ENCODE measurements around the gene BMAL2.

Gene BMAL2, protein sequence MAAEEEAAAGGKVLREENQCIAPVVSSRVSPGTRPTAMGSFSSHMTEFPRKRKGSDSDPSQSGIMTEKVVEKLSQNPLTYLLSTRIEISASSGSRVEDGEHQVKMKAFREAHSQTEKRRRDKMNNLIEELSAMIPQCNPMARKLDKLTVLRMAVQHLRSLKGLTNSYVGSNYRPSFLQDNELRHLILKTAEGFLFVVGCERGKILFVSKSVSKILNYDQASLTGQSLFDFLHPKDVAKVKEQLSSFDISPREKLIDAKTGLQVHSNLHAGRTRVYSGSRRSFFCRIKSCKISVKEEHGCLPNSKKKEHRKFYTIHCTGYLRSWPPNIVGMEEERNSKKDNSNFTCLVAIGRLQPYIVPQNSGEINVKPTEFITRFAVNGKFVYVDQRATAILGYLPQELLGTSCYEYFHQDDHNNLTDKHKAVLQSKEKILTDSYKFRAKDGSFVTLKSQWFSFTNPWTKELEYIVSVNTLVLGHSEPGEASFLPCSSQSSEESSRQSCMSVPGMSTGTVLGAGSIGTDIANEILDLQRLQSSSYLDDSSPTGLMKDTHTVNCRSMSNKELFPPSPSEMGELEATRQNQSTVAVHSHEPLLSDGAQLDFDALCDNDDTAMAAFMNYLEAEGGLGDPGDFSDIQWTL

DNA sequence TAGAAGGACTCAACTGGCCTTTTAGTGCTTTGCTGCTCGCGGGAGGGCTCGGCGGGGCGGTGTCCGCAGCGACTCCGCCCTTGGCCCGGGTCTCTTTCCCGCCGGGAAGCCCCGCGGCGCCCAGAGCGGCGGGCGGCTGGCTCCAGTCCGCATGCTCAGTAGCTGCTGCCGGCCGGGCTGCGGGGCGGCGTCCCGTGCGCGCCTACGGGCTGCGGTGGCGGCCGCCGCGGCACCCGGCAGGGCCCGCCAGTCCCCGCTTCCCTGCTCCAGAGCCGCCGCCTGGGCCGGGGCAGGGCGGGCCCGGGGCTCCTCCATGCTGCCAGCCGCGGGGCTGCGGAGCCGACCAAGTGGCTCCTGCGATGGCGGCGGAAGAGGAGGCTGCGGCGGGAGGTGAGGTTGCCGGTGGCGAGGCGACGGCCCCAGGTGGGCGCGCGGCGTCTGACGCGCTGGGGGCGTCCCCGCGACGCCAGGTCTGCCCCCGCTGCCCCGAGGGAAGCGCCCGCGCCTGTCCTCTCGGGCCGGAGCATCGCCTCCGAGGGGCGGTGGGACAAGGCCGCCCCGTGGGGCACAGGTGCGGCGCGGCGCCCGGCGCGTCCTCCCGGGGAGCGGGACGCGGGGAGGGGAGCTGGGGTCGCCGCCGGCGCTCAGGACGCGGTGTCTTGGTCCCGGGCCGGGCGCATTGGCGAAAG is at the start of gene BMAL2:
Gene BMAL2 (plus strand): TSS at position 123 of the 689 bp plus-strand sequence. CDS start 237 bp downstream, at position 360.
- FAIRE-seq (no peak), DNase-seq (ENCODE audit: low spot score) (peak; percentile 78)

DNA sequence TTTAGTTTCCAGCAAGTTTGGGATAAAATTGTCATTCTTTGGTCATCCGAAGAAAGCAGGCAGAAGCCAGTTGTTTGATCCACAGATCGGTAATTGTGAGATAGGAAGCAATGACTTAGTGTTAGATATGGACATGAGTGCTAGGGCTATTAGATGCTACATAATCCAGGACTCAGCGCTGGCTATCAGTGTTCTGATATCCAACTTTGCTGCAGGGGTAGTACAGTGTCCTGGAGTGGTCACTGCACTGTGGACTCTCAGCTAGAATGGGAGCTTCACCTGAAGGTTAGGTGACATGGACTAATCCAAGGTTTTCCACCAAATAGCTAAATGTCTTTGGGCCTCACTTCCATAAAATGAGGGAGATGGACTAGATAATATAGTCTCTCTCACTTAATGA is 48.6 kb upstream of the BMAL2 start:
- DNase-seq (ENCODE audit: low spot score) (no peak), FAIRE-seq (no peak)

DNA sequence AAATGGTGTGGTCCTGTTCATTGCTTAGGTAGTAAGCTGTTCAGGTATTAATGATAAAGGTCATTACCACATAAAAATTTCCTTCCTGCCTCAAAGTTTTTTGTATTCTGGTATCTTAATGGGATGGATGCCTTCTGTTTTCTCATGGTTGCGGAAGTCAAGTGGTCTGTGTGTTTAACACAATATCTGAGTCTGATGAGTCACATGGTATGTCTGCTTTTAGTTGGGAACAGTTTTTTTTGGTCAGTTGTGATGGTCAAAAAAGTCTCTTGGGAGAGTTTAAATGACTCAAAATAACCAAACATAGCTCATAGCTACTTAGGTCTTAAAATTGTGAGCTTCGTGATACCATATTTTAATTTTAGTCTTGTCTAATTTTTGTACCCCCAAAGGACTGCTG is 47.9 kb upstream of the BMAL2 start:
- DNase-seq (ENCODE audit: low spot score), result peak; percentile 20
- FAIRE-seq, result no peak

DNA sequence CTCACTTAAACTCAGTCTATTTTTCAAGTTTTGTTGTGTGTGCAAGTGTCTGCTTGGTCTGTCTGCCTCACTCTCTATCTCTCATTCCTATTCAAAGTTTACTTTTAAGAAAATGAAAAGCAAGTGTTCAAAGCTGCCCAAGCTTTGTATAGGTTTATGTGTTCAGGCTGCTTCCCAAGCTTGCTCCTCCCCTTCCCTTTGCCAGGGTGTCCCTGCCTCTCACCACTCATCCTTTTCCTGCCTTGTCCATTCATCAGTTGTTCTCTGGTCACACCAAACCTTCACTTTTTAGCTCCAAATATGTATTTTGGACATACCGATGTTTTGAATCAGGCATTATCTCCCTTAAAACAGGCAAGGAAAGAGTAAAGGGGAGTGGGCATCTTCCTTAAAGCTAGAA is 47.2 kb upstream of the BMAL2 start:
- FAIRE-seq (no peak), DNase-seq (ENCODE audit: low spot score) (peak; percentile 9)

DNA sequence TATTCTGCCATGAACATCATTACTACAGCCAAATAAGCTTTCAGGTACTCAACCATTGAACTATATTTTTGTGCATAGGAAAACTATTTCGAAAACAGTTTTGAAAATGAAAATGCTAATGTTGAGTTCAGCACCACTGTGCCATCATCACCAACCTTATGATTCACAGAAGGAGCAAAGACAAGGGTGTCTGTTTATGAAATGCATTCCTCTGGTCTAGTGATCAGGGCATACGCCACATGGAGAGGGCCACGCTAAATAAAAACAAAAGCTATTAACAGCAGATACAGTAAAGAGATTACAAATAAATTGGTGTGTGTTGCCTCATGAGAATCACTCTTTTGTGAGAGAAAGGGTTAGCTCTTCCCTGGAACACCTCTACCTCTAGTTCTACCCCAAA is 43.2 kb upstream of the BMAL2 start:
- no peak for FAIRE-seq

DNA sequence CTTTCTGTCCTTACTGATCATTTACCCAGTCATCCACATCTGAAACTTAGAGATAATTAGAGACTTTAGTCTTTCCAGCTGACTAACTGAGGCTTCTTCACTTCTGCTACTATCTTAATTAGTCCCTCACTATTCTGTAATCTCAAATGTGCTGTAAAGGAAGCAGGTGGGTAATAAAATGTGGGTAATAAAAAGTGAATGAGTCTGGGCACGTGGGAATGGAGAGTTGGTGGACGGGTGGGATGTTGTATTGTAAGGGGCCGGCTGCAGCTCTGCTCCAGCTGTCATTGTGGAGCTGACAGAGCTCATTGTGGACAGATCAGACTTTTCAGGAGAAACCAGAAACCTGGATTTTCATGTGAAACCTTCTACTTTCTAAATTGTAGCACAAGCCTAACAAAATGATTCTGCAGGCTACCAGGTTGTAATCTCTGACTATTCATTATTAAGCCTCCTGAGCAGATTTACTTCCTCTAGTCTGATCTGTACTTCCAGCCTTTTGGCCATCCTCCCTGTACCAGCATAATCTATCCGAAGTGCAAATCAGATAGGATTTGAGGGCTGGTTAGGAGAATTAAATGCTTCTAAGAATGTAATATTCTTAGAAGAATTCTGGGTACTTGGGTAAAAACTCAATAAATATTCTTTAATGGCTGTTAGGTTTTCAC is 42.0 kb upstream of the BMAL2 start:
- FAIRE-seq, result no peak

More for the DNA sequence above, 43.2 kb upstream of the BMAL2 start:
- DNase-seq (ENCODE audit: low spot score), result no peak

DNA sequence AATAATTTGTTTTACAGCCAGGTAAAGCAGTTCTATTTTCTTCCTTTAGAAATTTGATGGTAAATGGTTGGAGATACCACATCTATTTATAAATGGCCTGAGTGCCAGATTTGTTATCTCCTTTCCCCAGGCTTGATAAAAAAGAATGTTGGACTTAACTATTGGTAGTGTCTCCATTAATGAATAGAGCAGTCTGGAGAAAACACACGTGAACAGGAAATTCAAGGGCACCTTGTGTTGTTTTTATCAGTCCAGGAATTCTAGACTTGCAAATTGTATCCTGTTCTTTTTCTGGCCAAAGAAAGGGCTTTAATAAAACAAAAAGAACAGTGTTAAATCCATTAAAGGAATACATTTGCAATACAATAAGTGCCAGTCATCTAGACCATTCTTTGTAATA is 40.8 kb upstream of the BMAL2 start:
- no peak for DNase-seq (ENCODE audit: low spot score)
- no peak for FAIRE-seq

More for the DNA sequence above, 42.0 kb upstream of the BMAL2 start:
- DNase-seq (ENCODE audit: low spot score), result no peak

DNA sequence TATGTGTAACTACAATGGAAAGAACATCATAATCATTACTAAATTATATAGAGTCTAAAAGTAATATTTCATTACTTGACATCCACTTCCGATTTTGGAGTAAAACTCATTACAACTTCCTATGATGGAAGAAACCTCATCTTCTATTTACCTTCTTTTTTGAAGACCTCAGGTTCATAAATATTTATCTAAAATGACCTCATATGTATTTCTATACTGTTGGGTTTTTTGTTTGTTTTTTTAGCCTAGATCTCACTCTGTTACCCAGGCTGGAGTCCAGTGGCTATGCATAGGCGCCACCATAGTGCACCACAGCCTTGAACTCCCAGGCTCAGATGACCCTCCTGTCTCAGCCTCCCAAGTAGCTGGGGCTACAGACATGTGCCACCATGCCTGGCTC is 39.9 kb upstream of the BMAL2 start:
- FAIRE-seq (no peak), DNase-seq (ENCODE audit: low spot score) (no peak)

DNA sequence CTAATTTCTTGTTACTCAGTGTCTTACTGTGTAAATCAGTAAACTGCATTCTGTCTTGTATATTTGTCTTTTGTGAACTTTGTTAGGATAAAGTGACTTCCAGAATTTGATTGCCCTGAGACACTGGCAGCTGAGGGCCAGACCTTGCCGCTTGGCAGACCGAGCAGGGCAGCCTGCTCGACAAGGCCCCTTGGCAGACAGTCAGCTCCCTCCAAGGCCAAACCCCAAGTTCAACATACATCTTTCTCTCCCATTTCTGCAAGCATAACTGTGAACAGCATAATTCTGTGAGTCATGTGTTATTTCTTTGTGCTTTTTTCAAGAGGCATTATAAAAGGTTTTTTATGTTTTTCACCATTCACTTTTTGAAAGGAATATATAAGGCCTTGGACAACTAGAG is 39.2 kb upstream of the BMAL2 start:
- no peak for DNase-seq (ENCODE audit: low spot score)
- no peak for FAIRE-seq

DNA sequence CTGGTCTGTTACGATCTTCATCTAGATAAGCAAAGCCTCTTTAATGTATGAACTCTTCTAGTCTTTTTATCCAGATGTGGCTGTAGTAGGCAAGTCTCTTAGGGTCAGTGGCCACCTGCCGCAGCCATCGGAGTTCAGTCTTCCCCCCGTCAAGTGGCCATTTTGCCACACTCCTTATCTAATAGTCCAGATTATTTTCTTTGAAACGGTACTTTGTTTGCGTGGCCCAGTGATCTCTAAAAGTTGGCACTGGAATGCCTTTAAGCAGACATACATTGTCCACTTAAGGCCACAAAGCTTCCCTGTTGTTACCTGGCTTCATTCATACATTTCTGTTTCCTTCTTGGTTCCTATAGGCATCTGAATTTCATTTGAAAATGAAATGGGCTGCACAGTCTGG is 36.0 kb upstream of the BMAL2 start:
- DNase-seq (ENCODE audit: low spot score), result no peak
- FAIRE-seq, result no peak

DNA sequence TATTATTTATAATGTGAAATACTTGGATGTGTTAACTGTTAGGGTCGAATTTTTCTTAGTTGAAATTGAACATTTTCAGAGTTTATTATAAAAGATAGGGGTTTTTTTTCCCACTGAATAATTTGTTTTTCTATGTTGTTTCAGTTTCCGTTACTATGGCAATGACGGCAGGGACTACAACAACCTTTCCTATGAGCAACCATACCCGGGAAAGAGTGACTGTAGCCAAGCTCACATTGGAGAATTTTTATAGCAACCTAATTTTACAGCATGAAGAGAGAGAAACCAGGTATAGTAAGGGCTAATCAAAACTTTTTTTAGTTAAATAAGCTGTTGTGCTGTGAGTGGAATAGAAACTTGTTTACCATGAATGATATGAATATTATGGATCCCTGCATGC is 35.1 kb upstream of the BMAL2 start:
- FAIRE-seq (no peak), DNase-seq (ENCODE audit: low spot score) (no peak)

DNA sequence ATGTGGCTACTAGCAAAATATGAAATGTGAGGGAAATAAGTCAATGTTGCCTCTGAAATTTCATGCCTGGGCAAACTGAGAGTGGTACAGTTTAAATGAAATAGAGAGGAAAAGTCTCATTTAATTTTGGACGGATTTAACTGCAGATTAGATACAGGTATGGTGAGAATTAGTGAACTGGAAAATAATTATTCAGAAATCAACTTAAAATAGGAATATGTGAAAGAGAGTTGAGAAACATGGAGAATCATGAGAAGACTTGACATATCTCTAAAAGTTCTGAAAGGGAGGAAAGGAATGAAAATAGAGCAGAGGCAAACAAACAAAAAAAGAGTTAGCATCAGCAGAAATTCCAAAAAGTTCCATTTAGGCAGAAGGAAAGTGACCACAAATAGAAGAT is 33.5 kb upstream of the BMAL2 start:
- FAIRE-seq (no peak), DNase-seq (ENCODE audit: low spot score) (no peak)

DNA sequence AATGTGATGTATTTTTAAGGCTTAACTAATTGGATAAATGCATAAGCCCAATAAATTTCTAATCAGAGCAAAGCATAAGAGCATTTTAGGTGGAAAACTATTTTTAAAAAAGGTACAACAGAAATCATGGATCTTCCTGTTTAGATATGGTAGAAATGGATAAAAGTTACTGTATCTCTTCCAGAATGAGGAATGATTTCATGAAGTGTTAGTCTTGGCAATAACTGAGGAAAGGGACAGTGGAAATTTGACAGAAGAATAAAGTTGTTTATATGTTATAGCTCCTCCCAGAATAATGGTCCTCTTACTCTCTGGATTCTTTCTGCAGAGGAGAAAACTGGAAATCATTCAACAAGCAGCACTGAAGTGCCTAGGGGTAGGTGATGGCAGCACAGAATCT is 32.4 kb upstream of the BMAL2 start:
- DNase-seq (ENCODE audit: low spot score) (no peak), FAIRE-seq (no peak)

DNA sequence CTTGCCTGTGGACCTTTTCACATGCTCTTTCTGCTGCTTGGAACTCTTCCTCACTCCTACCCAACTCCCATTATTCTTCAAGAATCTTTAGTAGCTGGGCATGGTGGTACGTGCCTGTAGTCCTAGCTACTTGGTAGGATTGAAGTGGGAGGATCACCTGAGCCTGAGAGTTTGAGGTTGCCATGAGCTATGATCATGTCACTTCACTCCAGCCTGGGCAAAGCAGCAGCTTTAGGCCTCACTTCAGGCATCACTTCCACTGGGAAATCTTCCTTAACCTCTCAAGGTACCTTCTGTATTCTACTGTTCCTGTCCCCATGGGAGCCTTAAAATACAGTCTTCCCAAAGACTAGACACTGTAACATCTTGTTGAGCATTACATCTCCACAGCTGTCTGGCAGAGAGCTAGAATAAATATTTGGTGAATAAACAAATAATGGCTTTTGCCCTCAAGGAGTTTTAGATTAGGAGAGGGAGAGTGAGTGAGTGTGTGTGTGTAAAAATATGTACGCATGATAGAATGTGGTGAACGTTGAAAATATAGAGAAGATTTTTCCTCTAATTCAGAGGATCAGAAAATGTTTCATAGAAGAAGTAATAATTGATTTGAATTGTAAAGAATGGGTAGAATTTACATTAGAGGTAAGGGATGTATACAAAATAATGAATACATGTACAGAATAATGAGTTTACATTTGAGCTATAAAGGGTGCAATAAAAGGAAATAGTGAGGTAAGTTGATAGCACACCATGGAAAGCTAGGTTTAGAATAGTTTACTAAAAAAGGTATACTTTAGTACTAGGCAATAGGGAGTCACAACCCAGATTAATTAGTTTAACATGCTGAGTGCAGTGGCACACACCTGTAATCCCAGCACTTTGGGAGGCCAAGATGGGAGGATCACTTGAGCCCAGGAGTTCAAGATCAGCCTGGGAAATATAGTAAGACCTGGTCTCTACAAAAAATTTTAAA is 29.2 kb upstream of the BMAL2 start:
- DNase-seq (ENCODE audit: low spot score), result no peak
- FAIRE-seq, result peak; percentile 81

DNA sequence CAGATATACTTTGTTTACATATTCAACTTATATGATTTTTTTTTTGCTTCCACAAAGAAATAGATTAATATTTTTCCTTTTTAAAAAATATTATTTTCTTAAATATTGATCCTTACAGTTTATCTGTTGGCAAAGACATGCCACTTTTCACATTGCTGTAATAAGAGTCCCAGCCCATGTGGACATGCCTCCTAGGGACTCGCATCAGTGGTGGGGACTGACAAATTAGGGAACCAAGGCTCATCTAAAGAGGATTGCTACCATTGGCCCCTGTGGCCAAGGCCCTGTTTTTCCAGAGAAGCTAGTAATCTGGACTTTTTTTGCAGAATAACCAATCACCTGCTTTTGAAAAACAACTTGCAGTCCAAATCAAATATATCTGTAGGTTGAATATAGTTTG is 27.8 kb upstream of the BMAL2 start:
- no peak for DNase-seq (ENCODE audit: low spot score)
- FAIRE-seq, result no peak

DNA sequence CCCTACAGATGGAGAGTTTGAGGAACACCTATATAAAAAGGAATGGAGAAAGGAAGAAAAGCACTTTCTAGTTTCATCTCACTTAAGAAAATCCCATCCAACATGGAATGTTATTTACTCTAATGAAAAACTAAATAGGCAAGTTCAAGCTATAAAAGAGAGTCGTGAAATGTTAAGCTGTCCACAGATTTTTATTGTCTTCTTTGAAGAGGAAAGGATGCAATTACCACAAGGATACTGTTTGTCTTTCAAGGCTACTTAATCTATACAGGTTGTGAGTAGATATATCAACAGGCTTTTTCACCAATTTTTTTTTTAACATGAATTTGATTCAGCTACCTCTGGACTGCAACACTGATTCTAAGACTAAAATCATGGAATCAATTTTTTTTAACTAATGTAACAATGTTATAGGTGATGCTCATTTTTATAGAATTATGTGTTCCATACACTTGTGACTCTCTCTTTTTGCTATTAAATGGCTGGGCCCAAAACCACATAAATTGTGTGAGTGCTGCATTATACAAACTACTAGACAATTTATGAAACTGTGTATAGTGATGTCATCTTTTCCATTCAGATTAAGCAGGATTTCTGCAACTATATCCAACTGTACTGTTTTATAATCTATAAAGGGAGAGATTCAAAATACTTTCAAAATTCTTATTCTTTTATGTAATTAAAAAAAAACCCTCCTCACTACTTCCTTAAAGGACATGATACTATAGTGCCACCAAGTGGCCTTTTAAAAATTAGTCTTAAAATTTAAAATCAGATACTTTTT is 26.8 kb upstream of the BMAL2 start:
- DNase-seq (ENCODE audit: low spot score), result no peak

DNA sequence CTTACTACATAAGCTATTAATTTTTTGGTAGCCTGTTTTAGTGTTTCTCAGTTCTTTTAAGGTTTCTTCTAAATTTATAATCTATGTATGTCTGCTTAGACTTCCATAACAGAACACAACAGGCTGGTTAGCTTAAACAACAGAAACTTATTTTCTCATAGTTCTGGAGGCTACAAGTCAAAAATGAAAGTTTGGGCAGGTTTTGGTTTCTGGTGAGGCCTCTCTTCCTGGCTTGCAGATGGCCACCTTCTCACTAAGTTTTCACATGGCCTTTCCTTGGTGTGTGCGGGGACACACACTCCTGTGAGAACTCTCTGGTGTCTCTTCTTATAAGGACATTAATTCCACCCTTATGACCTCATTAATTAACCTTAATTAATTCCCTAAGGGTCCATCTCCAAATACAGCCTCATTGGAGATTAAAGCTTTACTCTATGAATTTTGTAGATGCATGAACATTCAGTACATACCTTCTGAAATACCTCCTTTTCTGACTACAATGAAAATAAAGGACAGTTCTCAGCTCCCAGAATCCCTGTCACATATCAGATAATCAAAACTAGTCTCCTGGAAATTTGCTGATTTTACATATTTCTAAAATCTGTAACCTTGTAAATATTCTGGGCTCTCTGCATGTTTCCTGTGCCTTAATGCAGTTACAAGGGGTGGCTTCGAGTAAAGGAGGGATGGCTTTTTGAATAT is 23.2 kb upstream of the BMAL2 start:
- DNase-seq (ENCODE audit: low spot score), result no peak
- no peak for FAIRE-seq

More for the DNA sequence above, 26.8 kb upstream of the BMAL2 start:
- no peak for FAIRE-seq

DNA sequence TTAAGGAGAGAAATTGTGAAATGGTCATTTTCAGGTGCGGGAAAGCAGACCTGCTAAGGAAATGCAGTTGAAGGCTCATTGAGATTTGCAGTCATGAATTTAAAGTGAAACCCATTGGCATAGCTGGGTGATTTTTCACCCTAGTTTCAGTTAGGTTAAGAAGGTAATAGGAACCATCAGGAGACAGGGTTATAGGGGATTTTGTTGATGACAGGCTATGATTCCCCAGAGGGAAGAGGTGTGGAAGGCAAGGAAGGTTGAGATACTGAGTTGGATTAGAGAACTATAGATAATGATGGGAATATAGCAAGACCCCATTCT is 22.7 kb upstream of the BMAL2 start:
- DNase-seq (ENCODE audit: low spot score), result no peak
- no peak for FAIRE-seq

DNA sequence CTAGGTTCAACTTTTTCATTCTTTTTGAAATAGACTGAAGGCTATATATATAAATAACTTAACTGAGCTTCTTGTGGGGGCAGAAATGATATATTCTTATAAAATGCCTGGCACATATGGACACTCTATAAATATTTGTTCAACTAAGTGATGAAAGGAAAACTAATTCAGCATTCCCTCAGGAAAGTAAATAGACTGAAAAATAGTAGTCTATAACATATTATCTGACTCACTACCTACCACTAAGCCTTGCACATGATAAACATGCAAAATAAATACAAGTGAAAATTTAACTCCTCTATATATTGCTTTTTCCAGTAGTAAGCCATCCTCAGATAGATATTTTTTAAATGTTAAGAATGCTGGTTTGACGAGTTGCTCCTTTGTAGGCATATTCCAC is 15.7 kb upstream of the BMAL2 start:
- no peak for DNase-seq (ENCODE audit: low spot score)
- FAIRE-seq, result no peak
